Measurements from ENCODE around the gene FAXDC2.

Gene FAXDC2

GRCh38 chr5:154797762-154798161 is 52.6 kb downstream of the FAXDC2 start:
- no peak for DNase-seq (ENCODE audit: low read depth in 2 of 2)

- no peak for DNase-seq (ENCODE audit: low read depth in 2 of 2)
Observed at GRCh38 chr5:154795235-154795596, 55.2 kb downstream of the FAXDC2 start.

GRCh38 chr5:154794525-154795234 is 55.7 kb downstream of the FAXDC2 start:
- no peak for DNase-seq (ENCODE audit: low read depth in 2 of 2)

- DNase-seq (ENCODE audit: low read depth in 2 of 2) = no peak
Observed at GRCh38 chr5:154793599-154794524, 56.5 kb downstream of the FAXDC2 start.

- no peak for DNase-seq (ENCODE audit: low read depth in 2 of 2)
Observed at GRCh38 chr5:154791535-154791934, 58.9 kb downstream of the FAXDC2 start.

GRCh38 chr5:154788212-154788611 is 62.2 kb downstream of the FAXDC2 start:
- DNase-seq (ENCODE audit: low read depth in 2 of 2) = no peak

- no peak for DNase-seq (ENCODE audit: low read depth in 2 of 2)
Observed at GRCh38 chr5:154786414-154786813, 64.0 kb downstream of the FAXDC2 start.

- DNase-seq (ENCODE audit: low read depth in 2 of 2) = no peak
Observed at GRCh38 chr5:154784856-154785255, 65.5 kb downstream of the FAXDC2 start.

- DNase-seq (ENCODE audit: low read depth in 2 of 2) = no peak
Observed at GRCh38 chr5:154783774-154784460, 66.5 kb downstream of the FAXDC2 start.

- DNase-seq (ENCODE audit: low read depth in 2 of 2) = no peak
Observed at GRCh38 chr5:154782812-154783592, 67.4 kb downstream of the FAXDC2 start.

- DNase-seq (ENCODE audit: low read depth in 2 of 2) = no peak
Observed at GRCh38 chr5:154782326-154782725, 68.1 kb downstream of the FAXDC2 start.

GRCh38 chr5:154780128-154780527 is 70.3 kb downstream of the FAXDC2 start:
- no peak for DNase-seq (ENCODE audit: low read depth in 2 of 2)

GRCh38 chr5:154779105-154779504 is 71.3 kb downstream of the FAXDC2 start:
- no peak for DNase-seq (ENCODE audit: low read depth in 2 of 2)

GRCh38 chr5:154778534-154778933 is 71.9 kb downstream of the FAXDC2 start:
- DNase-seq (ENCODE audit: low read depth in 2 of 2) = no peak

GRCh38 chr5:154776167-154776566 is 74.2 kb downstream of the FAXDC2 start:
- no peak for DNase-seq (ENCODE audit: low read depth in 2 of 2)

- DNase-seq (ENCODE audit: low read depth in 2 of 2) = no peak
Observed at GRCh38 chr5:154773326-154773725, 77.1 kb downstream of the FAXDC2 start.

- no peak for DNase-seq (ENCODE audit: low read depth in 2 of 2)
Observed at GRCh38 chr5:154771383-154771901, 79.0 kb downstream of the FAXDC2 start.

GRCh38 chr5:154770111-154770510 is 80.3 kb downstream of the FAXDC2 start:
- no peak for DNase-seq (ENCODE audit: low read depth in 2 of 2)
